SH-SY5Y (cell line): ENCODE measurements around the gene POU6F1.

Source experiments
- GATA2 ChIP-seq: IDR thresholded peaks from 2 replicates; pipeline ENCODE4 v1.6.1; 2011; ENCODE audit warnings: mild to moderate bottlenecking, low read depth, low read length
- GATA3 ChIP-seq: IDR thresholded peaks from 2 replicates; pipeline ENCODE4 v1.6.1; 2011; ENCODE audit warnings: low read depth, mild to moderate bottlenecking, low read length, moderate library complexity

GRCh38 chr12:51160814-51161459 is 56.9 kb downstream of the POU6F1 start:
- TF ChIP-seq GATA3 (no peak), GATA2 (no peak)
